GM18505 (cell line): Measurements from ENCODE around the gene SPSB1.

Experiments
- ATAC-seq: cut with Tn5 transposase; IDR thresholded peaks from one replicate; pipeline ENCODE4 v1.9.1; 2021; ENCODE audit not compliant: unreplicated experiment
- POLR2A ChIP-seq: IDR thresholded peaks from 4 replicates; pipeline ENCODE4 v1.6.1; 2011; ENCODE audit warnings: borderline replicate concordance; ENCODE audit not compliant: insufficient read depth, insufficient read length; ENCODE audit errors: extremely low read depth

The SPSB1 gene

DNA sequence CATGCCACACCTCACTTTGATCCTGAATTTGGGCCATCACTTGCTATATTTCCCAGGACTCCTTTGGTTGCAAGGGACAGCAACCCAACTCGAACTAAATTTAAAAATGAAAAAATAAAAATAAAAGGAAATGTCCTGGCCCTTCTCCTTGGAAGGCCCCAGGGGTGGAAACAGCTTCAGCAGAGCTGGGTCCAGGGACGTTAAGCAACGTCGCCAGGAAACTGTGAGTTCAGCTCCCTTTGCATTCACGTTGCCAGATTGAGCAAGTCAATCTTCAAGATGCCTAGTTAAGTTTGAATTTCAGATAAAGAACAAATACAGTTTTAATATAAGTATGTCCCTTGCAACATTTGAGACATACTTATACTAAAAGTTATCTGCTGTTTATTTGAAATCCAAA, 14.6 kb upstream of the SPSB1 start:
- ATAC-seq = no peak
- no peak for TF ChIP-seq POLR2A

DNA sequence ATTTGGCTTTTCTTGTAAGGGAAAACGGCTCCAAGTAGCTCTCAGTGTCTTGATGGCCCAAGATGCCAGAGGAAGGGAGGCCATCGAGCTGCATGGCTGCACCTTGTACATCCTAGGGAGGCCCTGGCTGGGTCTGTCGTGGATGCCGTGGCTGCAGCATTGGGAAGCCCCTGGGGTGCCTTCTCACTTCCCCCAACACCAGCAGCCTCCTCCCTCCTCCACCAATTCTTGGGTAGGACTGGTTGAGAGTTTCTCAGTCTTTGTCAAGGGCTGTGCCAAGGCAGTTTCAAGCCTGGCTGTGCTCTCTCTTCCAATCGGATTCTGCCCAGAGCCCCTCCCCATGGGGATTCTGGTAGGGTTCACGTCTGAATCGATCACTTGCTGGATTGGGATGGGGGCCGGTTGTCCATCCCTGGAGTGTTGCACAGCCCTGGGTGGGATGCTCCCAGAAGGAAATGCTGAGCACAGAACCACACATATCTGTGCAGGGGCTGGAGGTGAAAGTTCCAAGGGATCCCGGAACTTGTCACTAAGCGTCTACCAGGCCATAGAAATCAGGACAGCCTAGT, 14.0 kb upstream of the SPSB1 start:
- no peak for TF ChIP-seq POLR2A
- no peak for ATAC-seq

DNA sequence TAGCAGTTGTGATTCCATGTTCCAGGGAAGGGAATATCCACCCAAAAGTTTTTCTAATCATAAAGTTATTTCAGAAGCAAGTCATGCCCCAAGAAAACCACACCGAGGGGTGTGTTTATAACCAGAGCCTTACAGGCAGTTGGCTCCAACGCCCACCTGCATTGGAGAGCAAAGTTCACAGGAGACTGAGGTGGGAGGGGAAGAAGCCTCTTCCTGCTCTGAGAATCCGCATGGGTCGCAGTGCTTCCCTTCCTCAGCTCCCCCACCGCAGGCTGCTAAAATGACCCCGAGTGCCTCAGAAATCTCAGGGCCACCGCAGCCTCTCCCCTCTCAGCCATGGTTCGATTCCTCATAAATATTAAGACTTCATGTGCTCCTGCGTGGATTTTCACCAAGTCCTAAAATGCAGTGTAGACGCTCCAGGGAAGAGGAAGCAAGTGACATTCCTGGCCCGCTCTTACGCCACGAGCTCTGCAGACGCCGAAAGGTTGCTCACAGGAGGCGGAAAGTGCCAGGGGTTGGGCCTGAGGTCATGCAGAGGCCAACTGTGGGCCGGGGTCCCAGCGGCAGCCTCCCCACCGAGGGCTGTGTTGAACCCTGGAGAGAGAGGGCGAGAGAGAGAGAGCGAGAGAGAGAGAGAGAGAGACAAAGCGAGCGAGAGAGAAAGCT, 13.4 kb upstream of the SPSB1 start:
- TF ChIP-seq POLR2A = no peak
- no peak for ATAC-seq

DNA sequence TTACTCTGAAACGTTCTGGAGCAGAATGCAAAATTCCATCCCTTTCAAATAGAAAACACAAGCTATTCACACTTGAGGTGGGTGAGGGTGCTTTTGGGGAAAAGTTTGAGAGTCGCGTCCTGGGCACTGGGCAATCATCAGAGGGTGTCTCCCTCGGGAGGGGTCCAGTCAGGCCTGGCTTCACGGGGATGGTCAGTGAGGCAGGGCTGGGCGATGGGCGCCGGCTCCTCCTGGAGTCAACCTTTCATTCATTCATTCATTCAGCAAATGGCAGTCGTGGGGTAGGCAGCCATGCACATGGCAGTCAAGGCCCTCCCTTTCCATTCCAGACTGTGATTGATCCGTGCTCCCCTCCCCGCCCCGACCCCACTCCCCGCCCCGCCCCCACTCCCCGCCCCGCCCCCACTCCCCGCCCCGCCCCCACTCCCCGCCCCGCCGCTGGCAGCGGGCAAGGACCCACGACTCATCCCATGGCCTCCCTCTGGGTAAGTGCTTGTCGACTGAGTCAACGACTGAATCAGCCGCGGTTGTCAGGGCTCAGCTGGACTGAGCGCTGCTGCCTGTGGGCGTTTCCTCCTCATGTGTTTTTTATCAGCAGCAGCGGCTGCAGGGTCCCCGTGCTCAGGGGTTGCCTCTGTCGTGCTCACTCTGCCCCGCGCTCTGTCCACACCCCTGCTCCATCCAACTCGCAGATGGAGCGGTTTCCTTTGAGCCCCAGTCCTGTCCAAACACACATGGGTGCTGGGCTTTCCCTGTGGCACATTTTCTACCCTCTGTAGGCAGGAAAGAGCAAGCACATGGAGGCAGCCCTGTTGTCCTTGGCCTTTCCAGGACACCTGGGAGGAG, 12.5 kb upstream of the SPSB1 start:
- no peak for TF ChIP-seq POLR2A
- ATAC-seq = no peak

DNA sequence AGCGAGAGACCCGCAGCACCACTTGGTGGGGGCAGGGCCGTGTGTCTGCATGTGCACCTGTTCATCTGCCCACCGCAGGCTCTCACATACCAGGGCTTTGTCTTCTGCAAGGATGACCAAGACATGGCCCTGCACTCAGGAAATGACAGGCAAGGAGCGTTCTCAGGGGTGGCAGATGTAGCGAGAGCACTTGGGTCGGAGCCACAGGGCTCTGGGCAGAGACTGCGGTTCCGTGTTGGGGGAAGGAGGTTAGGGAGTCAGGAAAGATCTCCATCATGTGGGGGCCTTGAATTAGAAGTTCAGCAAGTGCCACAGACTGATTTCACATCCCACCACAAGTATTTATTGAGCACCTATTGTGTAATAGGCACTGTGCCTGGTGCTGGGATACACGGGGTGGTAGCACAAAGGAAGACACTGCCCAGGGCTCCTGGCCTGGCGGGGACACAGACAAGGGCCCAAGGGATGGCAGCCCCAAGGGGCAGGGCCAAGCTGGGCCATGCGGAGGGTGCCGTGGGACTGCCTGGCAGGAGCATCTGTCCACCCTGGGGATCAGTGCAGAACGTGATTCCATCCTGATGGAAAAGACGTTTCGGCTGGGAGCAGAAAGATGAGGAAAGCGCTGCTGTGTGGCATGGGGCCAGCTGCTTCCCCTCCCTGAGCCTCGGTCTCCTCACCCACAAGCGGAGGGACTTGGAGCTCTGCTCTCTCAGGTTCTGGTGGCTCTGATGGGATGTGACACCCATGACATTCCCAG, 11.4 kb upstream of the SPSB1 start:
- no peak for TF ChIP-seq POLR2A
- no peak for ATAC-seq

DNA sequence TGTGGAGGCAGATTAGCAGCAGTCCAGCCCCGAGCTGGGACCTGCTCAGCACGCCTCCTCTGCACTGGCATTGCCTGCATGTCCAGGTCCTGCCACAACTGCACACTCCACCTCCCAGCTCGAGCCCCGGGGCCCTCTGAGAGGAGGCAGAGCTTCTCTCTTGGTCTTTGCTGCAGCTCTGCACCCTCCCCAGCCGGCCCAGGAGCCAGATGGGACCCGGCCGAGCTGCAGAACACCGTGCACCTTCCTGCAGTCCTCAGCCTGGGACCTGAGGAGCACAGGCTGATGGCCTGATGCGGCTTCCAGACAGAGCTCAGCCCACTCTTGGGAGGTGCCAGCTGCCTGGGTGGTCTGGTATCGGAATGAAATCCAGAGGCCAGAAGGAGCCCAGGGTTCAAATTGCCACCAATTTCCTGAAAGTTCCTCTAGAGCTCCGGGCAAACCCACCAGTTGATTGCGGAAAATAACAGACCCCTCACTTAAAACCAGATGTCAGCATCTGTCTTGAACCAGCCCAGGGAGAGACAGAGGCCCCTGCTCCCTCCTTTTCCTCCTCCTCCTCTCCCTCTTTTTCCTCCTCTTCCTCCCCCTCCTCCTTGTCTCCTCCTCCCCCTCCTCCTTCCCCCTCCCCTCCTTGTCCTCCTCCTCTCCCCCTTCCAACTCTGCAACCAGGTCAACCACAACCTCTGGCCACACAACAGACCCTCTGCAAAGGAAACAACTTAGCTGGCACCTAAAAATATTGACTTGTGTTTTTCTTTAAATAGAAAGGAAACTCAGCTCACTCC, 10.6 kb upstream of the SPSB1 start:
- no peak for ATAC-seq
- TF ChIP-seq POLR2A = no peak

DNA sequence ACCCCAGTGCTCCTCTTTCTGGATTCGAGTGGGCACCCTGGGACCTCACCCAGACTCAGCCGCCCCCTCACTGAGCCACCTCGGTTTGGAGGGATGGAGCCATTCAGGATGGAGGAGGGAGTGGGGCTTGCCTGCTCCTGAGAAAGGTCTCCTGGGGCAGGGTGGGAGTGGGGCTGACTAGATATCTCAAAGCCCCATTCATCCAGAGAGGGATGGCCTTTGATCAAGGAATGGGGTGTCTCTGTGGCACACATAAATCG, 10.1 kb upstream of the SPSB1 start:
- no peak for ATAC-seq
- no peak for TF ChIP-seq POLR2A

DNA sequence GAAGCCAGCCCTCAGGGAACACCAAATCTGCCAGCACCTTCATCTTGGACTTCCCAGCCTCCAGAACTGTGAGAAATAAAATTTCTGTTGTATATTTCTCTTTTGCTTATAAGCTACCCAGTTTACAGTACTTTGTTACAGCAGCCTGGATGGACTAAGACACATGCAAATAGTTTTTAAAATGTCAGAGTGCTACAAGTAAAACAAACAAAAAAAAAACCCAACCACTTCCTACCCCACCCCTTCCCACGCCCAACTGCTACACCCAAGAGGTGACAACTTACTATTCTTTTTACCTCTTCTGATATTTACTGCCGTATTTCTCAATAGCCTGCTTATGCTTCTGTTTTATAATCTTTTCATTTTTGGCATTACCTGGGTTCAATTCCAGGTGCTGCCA, 8.6 kb upstream of the SPSB1 start:
- ATAC-seq = no peak
- TF ChIP-seq POLR2A = no peak

DNA sequence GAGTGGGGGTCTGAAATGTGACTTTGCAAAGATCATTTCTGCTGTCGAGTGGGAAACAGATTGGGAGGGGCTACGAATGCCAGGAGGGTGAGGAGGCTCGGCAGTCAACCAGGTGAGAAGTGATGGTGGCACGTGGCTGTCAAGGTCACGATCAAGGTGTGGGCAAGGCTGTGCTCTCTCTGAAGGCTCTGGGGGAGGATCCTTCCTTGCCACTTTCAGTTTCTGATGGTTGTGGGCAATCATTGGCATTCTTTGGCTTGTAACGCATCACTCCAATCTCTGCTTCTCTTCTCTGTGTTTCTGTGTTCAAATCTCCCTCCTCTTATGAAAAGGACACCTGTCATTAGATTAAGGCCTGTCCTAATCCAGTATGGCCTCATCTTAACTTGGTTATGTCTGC, 6.1 kb upstream of the SPSB1 start:
- TF ChIP-seq POLR2A = no peak
- no peak for ATAC-seq

DNA sequence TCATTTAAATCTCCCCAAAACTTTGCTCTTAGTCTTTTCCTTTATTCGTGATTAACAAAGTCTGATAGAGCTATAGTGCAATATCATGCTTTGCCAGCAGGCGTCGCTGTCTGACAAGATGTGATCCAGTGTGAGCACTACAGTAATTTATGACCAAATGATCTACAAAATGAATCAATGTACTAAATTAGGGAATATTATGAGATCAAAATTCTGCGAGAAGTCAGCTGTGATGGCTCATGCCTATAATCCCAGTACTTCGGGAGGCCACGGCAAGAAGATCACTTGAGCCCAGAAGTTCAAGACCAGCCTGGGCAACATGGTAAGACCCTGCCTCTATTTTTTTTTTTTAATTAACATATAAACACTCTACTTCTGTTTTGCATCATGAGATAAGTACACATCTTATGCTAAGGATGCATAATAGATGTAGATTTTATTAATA, 3.6 kb upstream of the SPSB1 start:
- no peak for ATAC-seq
- TF ChIP-seq POLR2A = no peak

DNA sequence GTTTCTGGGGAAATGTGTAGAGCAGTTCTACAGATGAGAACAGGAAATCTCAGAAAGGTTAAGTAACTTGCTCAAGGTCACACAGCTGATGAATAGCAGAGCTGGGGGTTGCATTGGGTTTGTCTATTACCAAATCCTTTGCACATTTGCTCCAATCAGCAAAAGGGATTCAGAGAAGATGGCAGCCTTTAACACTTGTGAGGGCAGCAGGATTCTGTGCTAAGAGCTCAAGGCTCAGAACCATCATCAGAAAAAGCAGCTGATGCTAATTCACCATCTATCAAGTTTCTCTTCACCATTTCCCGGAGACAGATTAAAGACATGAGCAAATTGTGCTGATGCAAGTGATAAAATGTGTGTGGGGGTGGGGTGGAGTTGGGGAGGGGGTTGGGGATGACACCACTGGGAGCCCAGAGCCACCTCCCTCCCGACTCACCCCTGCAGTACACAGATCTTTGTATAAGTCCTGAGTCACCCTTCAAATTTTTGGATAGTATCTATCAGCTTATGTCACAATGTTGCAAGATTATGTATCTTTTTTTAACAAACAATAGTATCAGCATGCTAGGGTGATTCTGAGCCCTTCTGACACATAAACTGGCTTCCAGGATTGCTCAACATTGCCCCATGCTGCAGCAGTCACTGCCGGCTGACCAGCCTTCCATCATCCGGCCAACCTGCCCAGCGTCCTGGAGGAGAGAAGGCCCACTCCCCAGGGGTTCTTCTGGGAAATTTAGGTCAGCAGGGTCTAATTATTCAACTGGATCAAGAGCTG, 2.8 kb upstream of the SPSB1 start:
- ATAC-seq = no peak
- TF ChIP-seq POLR2A = no peak

DNA sequence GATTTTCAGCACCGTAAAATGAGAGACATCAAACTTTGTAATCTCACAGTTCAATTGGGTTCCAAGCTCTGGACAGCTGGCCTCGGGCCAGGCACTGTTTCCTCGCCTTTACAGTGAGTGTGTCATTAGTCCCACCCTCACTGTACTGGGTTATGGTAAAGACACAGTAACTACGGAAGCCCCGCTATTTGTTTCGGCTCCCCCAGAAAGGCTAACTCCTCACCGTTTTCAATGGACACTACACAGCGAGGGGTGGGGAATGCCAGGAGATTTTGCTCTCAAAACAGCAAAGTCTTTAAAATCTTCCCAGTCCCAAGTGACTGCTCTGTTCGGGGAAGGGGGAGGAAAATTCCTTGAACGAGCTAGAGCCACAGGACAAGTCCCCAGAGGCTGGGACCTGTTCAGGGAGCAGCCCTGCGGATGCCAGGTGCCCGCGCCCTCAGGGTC, 757 bp upstream of the SPSB1 start:
- no peak for ATAC-seq

More for the DNA sequence above, 757 bp upstream of the SPSB1 start:
- TF ChIP-seq POLR2A = no peak
